Esophagus (tissue), 2 donors: ENCODE results near the gene ANKRD35. TPM values are rescaled to one million over a fixed set of nuclear protein-coding genes. Genes with fewer than 3 reads are reported as not detected.

Experiments
- H3K27ac ChIP-seq, 2 donors: one replicate each; pipeline ENCODE4 v1.5.1; 2013; ENCODE audit warnings: low read depth in 2 of 2, mild to moderate bottlenecking in 2 of 2, inconsistent platforms in 1 of 2, low read length in 1 of 2, moderate library complexity in 1 of 2
- H3K27me3 ChIP-seq, 2 donors: one replicate each; pipeline ENCODE4 v1.6.1; 2013; ENCODE audit warnings: low read length in 2 of 2, control low read depth in 1 of 2, mild to moderate bottlenecking in 1 of 2; ENCODE audit not compliant: insufficient read depth in 2 of 2, control insufficient read depth in 1 of 2
- H3K36me3 ChIP-seq, 2 donors: one replicate each; pipeline ENCODE4 v1.6.1; 2013; ENCODE audit warnings: low read length in 1 of 2; ENCODE audit not compliant: control insufficient read depth in 2 of 2, insufficient read depth in 2 of 2
- H3K4me1 ChIP-seq, 2 donors: one replicate each; pipeline ENCODE4 v1.6.1; 2013; ENCODE audit warnings: low read length in 1 of 2; ENCODE audit not compliant: control insufficient read depth in 2 of 2, insufficient read depth in 2 of 2
- H3K4me3 ChIP-seq, 2 donors: one replicate each; pipeline ENCODE4 v1.5.1; 2013; ENCODE audit warnings: low read length in 2 of 2, mild to moderate bottlenecking in 2 of 2, low read depth in 1 of 2, moderate library complexity in 1 of 2
- H3K9me3 ChIP-seq, 2 donors: one replicate each; pipeline ENCODE4 v1.6.1; 2013; ENCODE audit warnings: mild to moderate bottlenecking in 2 of 2, low read depth in 1 of 2, low read length in 1 of 2, moderate library complexity in 1 of 2; ENCODE audit not compliant: control insufficient read depth in 2 of 2, insufficient read depth in 1 of 2
- WGBS, 2 donors: extraction: QIAGEN DNeasy Blood & Tissue Kit; methylation state at CpG; one replicate each; pipeline ENCODE4 v1.1.7; 2013; 5-methylcytosine and 5-hydroxymethylcytosine counted together
- polyA plus RNA-seq, 2 donors: library from polyadenylated mRNA; stranded (reverse); fragments of 200-250 nt; gene quantifications; one replicate each; pipeline ENCODE4 v1.2.3, GENCODE V29; 2013
- donor health status: healthy with polysubstance abuse.
- donor health status: Bipolar disorder and iron deficiency.

The ANKRD35 gene
- polyA plus RNA-seq, 2 donors, result 13.9 to 17.0 TPM

GRCh38 chr1:145886816-145887215 lies 1.1 kb upstream of the ANKRD35 start:
- Histone ChIP-seq H3K27ac (no peak overlapping the region), H3K36me3 (no peaks in the 10 kb centered on the region), H3K9me3 (no peaks in the 10 kb centered on the region), H3K4me3 (no peak overlapping the region), H3K4me1 (peaks cover 0 to 6% of the 10 kb centered on the region in 2 donors), H3K27me3 (no peaks in the 10 kb centered on the region)
- 70 to 75% methylated on average over 8 of the region's 8 CpGs for WGBS, 2 donors

DNA sequence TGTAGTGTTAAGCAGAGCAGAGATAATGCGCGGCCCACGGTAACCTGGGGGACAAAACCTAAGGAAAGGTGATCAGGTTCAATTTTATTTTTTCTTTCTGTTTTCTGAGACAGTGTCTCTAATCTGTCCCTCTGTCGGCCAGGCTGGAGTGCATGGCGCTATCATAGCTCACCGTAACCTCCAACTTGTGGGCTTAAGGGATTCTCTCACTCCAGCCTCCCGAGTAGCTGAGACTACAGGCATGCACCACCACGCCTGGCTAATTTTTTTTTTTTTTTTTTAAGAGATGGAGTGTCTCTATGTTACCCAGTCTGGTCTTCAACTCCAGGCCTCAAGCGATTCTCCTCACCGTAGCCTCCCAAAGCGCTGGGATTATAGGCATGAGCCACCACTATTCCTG lies 724 bp upstream of the ANKRD35 start:
- Histone ChIP-seq H3K36me3 (no peaks in the 10 kb centered on the region), H3K9me3 (no peaks in the 10 kb centered on the region), H3K27ac (peak overlapping the region in 1 of 2 donors; percentile 38), H3K4me1 (peaks cover 0 to 4% of the 10 kb centered on the region in 2 donors), H3K4me3 (peak overlapping the region in 1 of 2 donors; percentile 60), H3K27me3 (no peaks in the 10 kb centered on the region)
- WGBS, 2 donors, result 47 to 48% methylated on average over 11 of the region's 11 CpGs

DNA sequence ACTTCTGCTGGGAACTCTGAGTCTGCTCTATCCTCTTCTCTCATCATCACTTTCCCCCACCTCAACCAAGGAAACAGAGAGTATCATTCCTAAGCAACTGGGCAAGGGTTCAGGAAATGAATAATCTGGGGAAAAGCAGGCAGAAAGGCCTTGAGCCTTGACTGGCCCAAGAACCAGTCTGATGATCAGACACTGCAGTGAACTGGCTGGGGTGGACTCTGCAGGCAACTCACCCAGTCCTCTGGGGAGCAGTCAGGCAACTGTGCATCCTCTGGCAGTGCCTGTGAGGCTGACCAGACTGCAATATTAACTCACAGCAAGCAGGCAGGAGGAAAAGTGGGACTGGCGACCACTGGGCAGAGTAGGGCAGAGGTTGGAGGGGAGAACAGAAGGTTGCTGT lies 991 bp downstream of the ANKRD35 start:
- H3K4me3 ChIP-seq, result peak overlapping the region in 1 of 2 donors; percentile 60
- no peaks in the 10 kb centered on the region for H3K36me3 ChIP-seq
- H3K27me3 ChIP-seq, result no peaks in the 10 kb centered on the region
- H3K9me3 ChIP-seq, result no peaks in the 10 kb centered on the region
- H3K4me1 ChIP-seq, result peaks cover 0 to 4% of the 10 kb centered on the region in 2 donors
- WGBS, 2 donors, result 96% methylated on average over 1 of the region's 1 CpG
- peak overlapping the region in 1 of 2 donors; percentile 26 for H3K27ac ChIP-seq

DNA sequence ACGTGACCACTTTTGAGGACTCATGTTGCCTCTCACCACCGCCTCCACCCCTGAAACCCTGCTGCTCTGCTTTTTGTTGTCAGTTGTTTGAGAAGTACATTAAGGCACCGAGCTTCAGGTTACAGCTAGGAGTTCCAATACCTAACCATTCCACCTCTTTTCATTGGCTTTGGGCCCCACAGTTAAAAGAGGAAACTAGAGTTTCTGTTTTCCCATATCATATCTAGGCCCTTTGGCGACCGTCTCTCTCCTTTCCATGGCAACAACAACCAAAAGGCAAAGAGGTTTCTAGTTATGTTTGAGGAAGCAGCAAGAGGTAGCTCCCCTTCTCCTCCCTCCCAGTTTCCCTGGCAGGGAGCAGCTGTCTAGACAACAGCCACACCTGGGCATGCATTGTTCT lies 5.9 kb downstream of the ANKRD35 start:
- 57% methylated on average over 5 of the region's 5 CpGs for WGBS, 2 donors
- H3K27ac ChIP-seq, result peak overlapping the region; percentile 82 to 91
- peaks cover 0 to 2% of the 10 kb centered on the region in 2 donors for H3K9me3 ChIP-seq

GRCh38 chr1:145878724-145879123 lies 6.9 kb downstream of the ANKRD35 start:
- Histone ChIP-seq H3K27ac (peak overlapping the region; percentile 82 to 97), H3K9me3 (peaks cover 0 to 2% of the 10 kb centered on the region in 2 donors)
- 66 to 77% methylated on average over 2 of the region's 2 CpGs for WGBS, 2 donors

More for the DNA sequence above, 5.9 kb downstream of the ANKRD35 start:
- Histone ChIP-seq H3K27me3 (no peaks in the 10 kb centered on the region), H3K36me3 (peaks cover 0 to 4% of the 10 kb centered on the region in 2 donors), H3K4me3 (no peak overlapping the region), H3K4me1 (peaks cover 3 to 8% of the 10 kb centered on the region in 2 donors)

GRCh38 chr1:145877923-145878486 lies 7.7 kb downstream of the ANKRD35 start:
- peaks cover 3 to 8% of the 10 kb centered on the region in 2 donors for H3K4me1 ChIP-seq
- H3K27ac ChIP-seq, result peak overlapping the region; percentile 65 to 97
- no peak overlapping the region for H3K4me3 ChIP-seq
- H3K36me3 ChIP-seq, result peaks cover 0 to 6% of the 10 kb centered on the region in 2 donors
- WGBS, 2 donors, result 70 to 77% methylated on average over 7 of the region's 7 CpGs
- H3K27me3 ChIP-seq, result no peaks in the 10 kb centered on the region
- H3K9me3 ChIP-seq, result peaks cover 0 to 2% of the 10 kb centered on the region in 2 donors

More at GRCh38 chr1:145878724-145879123, 6.9 kb downstream of the ANKRD35 start:
- H3K36me3 ChIP-seq, result peaks cover 0 to 6% of the 10 kb centered on the region in 2 donors
- no peak overlapping the region for H3K4me3 ChIP-seq
- no peaks in the 10 kb centered on the region for H3K27me3 ChIP-seq
- H3K4me1 ChIP-seq, result peaks cover 3 to 8% of the 10 kb centered on the region in 2 donors

DNA sequence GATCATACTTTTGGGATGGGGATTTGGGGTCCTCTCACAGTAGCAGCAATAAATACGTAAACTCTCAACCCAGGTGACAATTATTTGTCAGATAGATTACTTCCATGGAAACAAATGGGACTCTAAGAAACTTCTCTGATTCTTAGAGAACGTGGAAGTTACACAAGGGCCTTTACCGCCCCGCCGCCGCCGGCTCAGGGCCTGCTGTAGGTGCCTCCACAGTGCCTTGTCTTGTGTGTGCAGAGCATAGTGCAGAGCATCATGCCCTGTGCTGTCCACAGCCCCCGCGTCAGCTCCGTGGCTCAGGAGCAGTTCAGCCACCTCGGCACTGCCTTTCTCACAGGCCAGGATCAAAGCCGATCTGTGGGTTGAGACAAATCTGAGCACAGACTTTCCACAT lies 11.0 kb downstream of the ANKRD35 start:
- H3K4me1 ChIP-seq, result peaks cover 3 to 9% of the 10 kb centered on the region in 2 donors
- peaks cover 0 to 2% of the 10 kb centered on the region in 2 donors for H3K9me3 ChIP-seq
- H3K4me3 ChIP-seq, result no peak overlapping the region
- 94% methylated on average over 12 of the region's 12 CpGs for WGBS, 2 donors
- H3K27ac ChIP-seq, result no peak overlapping the region
- peaks cover 0 to 6% of the 10 kb centered on the region in 2 donors for H3K36me3 ChIP-seq
- no peaks in the 10 kb centered on the region for H3K27me3 ChIP-seq

- Histone ChIP-seq H3K27ac (peak overlapping the region; percentile 71 to 75), H3K27me3 (no peaks in the 10 kb centered on the region), H3K4me3 (peak overlapping the region; percentile 11 to 22), H3K4me1 (peaks cover 0 to 2% of the 10 kb centered on the region in 2 donors), H3K9me3 (no peaks in the 10 kb centered on the region), H3K36me3 (peaks cover 0 to 8% of the 10 kb centered on the region in 2 donors)
- WGBS, 2 donors, result 29 to 31% methylated on average over 46 to 47 of the region's 47 CpGs
Measured at GRCh38 chr1:145871994-145872924, 13.4 kb downstream of the ANKRD35 start.

DNA sequence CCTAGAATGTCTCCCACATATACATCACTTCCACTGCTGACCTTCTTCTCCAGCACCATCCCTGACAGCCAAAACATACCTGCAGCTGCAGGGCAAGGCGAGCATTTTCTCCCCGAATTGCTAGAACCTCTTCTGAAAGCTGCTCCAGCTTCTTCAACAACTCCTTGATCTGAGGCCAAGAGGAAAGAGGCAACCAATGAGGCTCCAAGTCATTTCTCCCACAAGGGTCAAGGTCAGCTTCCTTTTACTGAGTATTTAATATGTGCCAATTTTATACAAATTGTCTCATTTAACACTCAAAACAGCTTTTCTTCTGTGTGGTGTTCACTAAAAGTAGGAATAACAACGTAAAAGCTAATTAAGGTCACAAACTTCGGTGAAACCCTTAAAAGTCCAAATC lies 17.4 kb downstream of the ANKRD35 start:
- Histone ChIP-seq H3K36me3 (peaks cover 0 to 2% of the 10 kb centered on the region in 2 donors), H3K27me3 (no peaks in the 10 kb centered on the region), H3K9me3 (no peaks in the 10 kb centered on the region), H3K4me3 (no peak overlapping the region), H3K27ac (no peak overlapping the region), H3K4me1 (peaks cover 0 to 2% of the 10 kb centered on the region in 2 donors)
- 77 to 80% methylated on average over 4 of the region's 4 CpGs for WGBS, 2 donors
